T-helper 9 cell (primary cell): Measurements from ENCODE around the gene USP2.

ENCODE experiments used
- DNase-seq: peaks from one replicate; pipeline ENCODE4 v3.0.0-alpha.2; 2020

The USP2 gene

GRCh38 chr11:119375337-119376196 lies 5.9 kb downstream of the USP2 start:
- DNase-seq, result no peak

DNA sequence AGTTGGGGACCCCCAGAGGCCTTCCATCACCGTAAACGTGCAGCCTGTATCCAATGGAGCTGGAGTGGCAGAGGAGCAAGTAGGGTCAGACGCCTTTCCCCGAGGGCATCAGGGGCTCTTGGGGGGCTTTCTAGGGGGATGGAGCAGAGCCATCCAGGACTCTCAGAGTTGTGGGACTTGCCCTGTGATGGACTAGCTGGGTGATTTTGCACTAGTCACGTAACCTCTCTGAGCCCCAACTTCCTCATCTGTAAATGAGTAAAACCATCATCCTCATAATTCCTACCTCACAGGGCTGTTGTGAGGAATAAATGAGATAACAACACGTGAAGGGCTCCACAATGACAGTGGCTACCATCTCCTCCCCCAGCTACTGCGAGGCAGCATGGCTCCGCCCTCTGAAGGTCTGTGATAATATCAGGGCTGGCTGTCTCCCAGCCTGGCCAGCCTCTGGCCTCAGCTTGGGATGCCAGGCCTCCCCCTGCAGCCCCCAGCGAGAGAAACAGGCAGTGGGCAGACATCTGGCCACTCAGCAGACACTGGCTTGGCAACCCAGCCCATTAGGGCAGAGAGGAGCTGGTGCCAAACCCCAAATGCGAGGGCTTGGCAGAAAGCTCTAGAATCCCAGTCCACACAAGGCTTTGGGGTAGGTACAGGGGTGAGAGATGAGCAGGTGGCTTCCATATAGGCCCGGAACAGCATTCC lies 6.7 kb downstream of the USP2 start:
- no peak for DNase-seq

- peak; percentile 38 for DNase-seq
These were observed 7.4 kb downstream of the USP2 start for GRCh38 chr11:119373921-119374631.

- no peak for DNase-seq
These were observed 8.2 kb downstream of the USP2 start for GRCh38 chr11:119373059-119373920.

DNA sequence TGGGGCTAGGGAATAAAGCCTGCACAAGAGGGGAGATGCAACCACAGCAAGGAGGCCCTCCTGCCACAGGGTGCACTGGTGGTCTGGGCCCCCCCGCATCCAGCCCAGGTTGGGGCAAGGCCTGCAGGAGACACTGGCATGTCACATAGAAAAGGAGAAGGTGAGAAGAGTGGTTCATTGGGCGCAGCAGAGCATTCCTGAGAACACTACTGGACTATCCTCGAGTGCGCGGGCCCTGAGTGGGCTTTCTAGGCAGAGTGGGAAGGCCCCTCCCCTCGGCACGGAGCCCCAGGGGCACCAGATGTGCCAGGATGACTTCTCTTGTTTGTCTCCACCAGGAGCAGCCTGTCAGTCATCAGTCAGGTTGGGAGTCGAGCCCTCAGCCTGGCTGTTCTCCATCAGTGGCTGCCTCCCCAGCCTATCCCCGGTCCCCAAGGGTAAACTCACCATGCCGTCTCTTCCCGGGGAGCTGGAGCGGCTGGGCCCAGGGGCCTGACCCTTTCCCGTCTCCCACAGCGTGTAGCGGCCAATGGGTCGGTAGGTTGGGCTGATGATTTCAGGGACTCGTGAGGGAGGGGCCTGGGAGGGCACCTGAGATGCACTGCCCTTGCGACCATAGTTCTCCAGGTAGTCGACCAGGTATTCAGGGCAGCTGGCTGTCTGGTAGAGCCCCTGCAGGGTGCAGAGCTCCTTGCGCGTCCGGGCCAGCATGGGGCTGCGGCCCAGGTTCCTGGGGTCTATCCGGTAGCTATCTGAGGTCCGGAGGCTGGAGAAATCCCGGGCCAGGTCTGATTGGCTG lies 9.0 kb downstream of the USP2 start:
- DNase-seq, result no peak

- DNase-seq, result no peak
These were observed 9.7 kb downstream of the USP2 start for GRCh38 chr11:119371778-119372182.

DNA sequence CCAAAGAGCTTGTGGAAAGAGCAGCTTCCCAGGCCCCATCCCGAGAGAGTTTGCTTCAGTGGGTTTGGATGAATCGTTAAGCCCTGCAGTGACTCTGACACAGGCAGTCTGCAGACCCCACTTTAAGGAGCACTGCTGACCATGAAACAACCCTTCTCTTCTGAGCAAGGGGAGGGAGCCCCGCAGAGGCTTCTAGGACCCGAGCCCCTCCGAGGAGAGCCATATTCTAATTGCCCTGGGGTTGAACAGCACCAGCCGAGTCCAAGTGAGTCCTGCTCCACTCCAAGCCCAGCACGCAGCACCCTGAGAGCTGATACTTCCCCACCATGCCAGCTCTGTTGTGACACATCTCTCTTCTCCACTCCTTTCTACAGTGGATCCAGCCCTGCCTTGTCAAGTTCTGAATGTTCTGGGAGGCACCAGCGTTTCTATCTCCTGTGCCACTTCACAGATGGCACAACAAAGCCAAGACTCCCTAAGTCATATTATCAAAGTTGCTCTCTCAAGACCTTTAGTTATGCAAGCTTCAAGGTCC lies 10.4 kb downstream of the USP2 start:
- no peak for DNase-seq

GRCh38 chr11:119370486-119371046 lies 10.9 kb downstream of the USP2 start:
- DNase-seq, result no peak

DNA sequence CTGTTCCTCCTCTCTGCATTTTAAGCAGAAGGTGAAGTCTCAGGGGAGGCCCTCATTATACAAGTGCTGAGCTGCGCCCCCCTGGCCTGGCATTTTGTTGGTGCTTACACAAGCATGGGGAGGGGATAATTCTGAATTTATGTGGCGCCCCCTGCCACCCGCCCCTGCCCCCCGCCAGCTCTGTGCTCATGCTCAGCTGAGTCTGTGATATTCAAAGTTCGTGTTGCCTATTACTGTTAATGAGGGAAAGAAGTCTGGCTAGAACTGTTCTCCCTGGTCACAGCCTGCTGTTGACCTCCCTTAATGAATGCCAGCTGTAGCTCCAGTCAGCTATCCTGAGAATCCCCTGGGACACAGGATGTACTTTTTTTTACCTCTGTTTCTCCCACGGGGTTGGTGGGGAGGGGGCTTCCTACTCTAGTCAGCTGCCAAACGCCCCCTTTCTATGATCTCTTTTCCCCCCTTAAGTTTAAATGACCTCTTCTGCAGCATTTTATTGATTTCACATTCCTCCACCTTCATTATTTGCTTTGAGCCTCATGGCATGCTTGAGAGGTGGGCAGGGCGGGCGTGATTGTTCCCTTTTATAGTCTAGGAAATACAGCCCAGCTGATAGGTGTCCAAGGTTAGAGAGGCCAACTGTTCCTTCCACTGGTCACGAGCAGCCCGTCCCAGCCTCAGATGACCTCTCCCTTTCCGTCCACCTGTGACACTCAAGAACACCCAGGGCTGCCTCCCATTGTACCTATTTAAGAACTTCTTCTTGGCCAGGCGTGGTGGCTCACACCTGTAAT lies 12.2 kb downstream of the USP2 start:
- DNase-seq, result no peak

DNA sequence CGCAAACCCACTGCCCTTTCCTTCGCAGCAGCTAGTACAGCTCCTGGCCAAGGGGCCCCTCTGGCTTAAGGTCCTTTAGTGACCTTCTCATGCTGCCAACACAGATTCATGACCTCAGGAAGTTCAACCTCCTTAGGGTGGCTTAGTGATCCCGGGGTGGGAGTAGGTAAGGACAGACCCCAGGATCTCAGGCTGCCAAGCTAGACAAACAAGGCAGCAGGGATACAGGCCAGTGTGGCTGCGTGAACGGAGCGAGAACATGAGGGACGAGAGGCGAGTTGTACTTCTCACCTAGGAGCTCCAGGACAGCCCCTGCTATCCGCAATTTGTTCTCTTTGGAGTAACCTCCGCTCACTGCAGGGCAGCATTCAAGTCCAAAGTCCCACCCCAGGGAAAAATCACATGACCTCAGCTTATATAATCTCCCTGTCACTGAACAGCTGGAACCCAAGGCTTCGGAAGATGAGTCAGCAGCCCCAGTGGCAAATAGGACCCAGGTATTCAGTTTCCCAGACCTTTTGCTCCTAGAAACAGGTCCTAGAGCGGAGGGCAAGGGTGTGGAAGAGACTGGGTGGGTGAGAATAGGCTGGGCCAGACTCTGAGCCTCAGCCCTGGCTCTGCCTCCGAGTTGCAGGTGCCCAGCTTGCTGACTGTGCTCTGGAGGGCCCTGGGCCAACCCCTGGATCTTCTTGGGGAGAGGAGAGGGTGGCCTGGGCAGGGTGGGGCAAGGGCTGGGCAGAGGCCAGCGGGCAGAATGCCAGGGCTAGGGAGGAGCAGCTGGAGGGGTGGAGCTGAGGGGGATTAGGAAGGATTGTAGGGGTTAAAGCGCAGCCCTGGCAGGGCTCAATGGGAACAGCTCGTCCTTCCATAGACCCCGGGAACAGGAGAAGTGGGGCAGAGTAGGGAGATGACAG lies 13.1 kb downstream of the USP2 start:
- DNase-seq, result no peak

GRCh38 chr11:119367661-119368120 lies 13.8 kb downstream of the USP2 start:
- DNase-seq, result no peak

DNA sequence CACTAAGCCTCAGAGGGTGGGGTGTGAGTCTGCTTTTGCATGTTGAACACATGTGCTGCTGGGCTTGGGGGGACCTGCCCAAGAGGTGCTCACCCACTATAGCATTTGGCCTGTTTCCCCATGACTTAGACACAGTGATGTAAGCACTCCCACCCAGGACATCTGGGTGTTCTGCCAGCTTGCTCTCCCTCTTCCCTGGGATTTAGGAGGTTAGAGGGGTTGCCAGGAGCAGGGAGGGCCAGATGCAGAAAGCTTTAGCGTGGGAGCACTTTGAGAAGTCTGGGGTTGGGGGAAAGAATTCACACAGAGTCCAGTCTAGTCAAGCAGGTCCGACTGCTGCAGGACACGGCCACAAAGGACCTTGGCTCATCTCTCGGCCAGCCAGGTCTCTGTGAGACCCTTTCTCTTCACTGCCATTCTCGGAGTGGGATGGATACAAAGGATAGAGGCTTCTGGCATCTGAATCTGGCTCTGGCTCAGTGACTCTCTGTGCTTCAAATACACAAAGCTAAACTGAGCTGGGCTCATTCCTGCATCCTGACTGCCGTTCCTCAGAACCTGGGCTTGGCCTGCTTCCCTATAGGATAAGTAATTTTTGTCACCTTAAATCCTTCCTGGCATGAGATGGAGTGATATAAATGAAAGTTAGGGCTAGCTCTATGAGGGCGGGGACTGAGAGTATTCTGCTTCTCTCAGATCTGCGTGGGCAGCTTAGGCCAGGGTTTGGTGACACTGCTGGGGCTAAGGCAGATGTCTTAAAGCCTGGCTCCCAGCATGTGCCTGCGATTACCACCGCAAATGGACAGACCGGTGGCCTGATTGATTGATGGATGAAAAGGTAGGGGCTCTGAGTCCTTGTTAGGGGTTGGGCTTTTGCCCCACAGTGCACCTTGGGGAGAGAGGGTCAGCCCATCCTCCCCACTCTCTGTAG lies 14.5 kb downstream of the USP2 start:
- DNase-seq, result no peak

- no peak for DNase-seq
These were observed 16.4 kb downstream of the USP2 start for GRCh38 chr11:119365071-119365591.

- DNase-seq, result peak; percentile 56
These were observed 17.5 kb downstream of the USP2 start for GRCh38 chr11:119363851-119364590.

DNA sequence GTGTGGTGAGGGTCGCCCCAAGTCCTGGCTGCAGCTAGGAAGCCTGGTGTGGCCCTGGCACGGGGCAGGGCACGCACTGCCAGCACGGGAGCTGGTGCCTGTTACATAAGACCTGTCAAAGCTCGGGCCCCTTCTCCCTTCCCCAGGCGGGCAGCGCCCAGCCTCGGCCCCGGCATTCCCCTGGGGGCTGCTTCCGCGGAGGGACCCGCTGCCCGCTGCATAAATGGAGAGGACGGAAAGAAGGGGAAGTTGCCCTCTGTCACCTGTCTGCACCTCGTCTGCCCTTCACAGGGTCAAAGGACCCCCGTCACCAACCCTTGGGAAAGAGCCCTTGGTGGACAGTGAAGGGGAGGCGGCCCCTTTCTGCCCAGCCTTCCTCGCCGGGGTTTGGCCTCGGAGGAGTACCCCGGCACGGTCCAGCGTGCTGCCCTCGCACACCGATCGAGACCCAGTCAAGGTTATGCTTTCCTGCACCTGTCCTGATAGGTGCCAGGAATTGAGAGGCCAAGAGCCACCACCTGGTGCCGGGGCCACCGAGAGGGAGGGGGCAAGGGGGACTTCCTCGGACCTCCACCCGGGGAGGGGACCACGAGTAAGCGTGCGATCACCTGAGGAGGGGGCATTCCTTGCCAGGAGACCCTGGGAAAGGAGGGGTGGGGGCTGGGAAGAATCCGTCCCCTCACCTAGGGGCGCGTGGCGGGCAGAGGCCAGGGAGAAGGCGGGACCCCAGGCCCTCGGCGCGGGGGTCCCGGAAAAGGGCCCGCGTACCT lies 18.2 kb downstream of the USP2 start:
- no peak for DNase-seq

- DNase-seq, result no peak
These were observed 18.8 kb downstream of the USP2 start for GRCh38 chr11:119362741-119363080.
